ENCODE measurements around the gene SH3BP5.
A peak's percentile ranks its signal among the peaks of the same experiment; 100 is the strongest.

SH3BP5 gene

DNA sequence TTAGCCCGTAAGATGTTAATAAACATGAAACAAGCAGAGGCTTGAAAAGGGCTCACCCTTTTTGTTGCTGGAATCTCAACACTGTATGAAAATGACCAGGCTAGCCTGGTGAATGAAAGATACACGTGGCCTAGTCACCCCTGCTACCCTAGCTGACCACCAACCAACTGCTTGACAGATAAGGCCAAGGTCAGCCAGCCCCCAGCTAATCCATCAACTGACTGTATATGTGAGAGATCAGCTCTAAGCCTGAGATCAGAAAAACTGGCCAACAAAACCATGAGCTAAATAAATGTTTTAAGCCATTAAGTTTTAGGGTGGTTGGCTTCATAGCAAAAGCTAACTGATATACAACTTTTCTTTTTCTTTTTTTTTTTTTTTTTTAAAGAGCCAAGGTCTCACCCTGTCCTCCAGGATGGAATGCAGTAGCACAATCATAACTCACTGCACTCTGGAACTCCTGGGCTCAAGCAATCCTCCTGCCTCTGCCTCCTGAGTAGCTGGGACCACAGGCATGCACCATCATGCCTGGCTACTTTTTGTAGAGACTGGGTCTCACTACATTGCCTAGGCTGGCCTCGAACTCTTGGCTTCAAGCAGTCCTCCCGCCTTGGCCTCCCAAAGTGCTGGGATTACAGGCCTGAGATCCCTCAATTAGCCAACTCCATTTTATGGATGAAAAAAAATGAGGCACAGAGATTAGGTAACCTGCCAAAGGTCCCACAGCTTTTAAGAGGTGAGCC is 34.6 kb downstream of the SH3BP5 start:
- no peak for DNase-seq

GRCh38 chr3:15295506-15295905 is 36.9 kb downstream of the SH3BP5 start:
- peak; percentile 92 to 95 for DNase-seq

DNA sequence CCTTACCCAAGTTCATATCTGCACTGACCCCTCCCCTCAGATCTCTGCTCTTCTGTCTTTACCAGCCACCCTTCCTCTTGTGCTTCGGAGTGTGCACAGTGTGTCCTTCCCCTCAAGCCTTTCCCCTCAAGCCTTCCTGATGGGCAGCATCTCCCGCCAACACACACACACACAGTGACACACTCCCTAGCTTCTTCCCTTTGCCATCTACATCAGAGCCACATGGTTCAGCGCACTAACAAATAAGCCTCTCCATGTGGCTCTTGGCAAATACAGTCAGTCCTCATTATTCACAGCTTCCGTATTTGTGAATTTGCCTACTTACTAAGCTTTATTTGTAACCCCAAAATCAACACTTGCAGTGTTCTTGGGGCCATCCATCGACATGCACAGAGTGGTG is 37.5 kb downstream of the SH3BP5 start:
- peak; percentile 84 to 97 for DNase-seq

GRCh38 chr3:15292765-15293522 is 39.4 kb downstream of the SH3BP5 start:
- DNase-seq, result no peak

- no peak for DNase-seq
Measured at GRCh38 chr3:15291589-15292541, 40.5 kb downstream of the SH3BP5 start.

DNA sequence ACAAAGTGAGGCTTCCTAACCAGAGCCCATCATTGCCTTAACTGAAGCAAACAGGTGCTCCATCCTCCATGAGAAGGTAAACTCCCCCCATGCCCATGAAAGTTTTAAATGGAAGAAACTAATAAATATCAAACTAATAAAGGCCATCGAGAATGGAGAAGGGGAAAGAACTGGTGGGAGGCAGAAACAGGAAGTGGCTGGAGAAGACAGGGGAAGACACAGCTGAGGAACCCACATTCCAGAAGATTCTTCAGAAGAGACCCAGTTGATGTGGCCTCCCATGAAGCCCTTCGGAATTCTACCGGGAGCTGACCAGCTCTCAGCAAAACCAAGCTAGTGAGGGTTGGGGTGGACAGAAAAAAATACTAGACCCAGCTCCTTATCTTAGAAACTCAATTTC is 41.6 kb downstream of the SH3BP5 start:
- peak in 1 of 2 donors; percentile 42 for DNase-seq

DNA sequence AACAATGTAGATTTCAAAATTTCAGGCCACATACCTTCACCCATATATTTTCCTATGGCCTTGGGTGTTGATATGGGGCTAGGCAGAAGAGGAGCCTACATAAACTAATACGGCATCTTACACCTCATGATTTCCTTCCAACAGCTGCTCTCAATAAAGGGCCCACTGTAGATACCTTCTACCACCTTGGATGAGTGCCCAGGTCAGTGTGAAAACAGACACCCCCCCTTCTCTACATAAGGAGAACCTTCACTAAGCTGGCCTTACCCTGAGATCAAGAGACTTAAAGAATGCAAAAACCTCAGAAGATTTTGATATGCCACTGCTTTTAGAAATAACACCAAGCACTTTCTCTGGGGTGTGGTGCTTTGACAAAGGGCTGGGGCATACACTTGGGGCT is 42.7 kb downstream of the SH3BP5 start:
- no peak for DNase-seq

DNA sequence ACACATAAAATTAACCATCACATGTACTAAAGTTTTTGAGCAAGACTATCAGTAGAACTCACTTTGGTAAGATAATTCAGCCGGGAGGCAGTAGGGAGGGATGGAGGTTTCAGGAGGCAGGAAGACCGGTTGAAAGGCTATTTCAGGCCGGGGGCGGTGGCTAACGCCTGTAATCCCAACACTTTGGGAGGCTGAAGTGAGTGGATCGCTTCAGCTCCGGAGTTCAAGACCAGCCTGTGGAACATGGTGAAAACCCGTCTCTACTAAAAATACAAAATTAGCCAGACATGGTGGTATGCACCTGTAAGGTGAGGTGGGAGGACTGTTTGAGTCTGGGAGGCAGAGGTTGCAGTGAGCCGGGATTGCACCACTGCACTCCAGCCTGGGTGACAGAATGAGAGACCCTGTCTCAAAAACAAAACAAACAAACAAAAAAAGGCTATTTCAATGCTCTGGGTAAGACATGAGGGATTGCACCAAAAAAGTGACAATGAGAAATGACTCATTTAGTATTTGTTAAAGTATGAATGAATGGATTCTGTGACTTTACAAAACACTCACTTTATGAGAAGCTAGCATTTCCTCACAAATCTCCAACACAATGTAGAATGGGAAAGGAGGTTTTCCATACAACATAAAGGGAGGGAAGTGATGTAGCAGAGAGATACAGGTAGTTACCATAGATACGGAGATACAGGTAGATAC is 43.9 kb downstream of the SH3BP5 start:
- peak; percentile 49 to 62 for DNase-seq

DNA sequence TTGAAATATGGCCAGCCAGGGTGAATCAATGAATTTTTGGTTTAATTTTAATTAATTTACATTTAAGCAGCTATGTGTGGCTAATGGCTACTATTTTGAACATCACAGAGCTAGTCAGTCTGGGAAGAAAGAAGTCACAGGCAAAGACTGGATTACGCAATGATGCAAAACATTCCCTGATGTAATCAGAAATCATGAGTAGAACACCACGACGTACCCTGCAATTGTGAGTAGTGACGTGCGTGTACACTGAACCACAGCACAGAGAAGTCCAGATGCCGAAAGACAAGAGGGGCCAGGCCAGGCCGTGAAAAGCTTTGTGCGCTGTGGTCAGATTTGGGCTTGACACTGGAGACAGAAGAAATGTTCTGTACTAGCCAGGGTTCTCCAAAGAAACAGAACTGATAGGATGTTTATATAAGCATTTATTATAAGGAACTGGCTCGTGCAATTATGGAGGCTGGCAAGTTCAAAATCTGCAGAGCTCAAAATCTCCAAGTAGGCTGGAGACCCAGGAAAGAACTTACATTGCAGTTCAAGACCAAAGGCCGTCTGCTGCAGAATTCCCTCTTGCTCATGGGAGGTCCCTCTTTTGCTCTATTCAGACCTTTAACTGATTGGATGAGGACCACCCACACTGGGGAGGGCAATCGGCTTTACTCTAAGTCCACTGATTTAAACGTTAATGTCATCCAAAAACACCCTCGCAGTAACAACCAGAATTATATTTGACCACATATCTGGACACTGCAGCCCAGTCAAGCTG is 44.6 kb downstream of the SH3BP5 start:
- peak; percentile 96 to 97 for DNase-seq

GRCh38 chr3:15286022-15286421 is 46.4 kb downstream of the SH3BP5 start:
- no peak for DNase-seq

GRCh38 chr3:15284121-15284889 is 48.1 kb downstream of the SH3BP5 start:
- no peak for DNase-seq

DNA sequence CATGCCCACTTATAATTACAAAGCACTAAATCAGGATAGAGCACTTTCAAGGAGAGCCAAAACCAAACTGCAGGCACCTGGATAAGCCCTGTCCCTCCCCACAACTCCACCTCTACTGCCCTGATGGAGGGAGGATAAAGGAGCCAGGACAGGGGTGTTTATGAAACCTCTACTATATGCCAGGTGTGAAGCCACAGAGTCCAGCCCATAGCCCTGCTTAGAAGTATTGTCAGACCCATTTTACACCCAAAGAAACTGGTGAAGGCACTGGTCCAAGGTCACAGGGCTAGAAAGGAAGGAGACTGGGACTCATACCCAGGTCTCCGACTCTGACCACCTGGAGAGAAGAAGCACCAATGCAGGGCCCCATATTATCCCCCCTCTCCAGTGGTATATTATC is 48.7 kb downstream of the SH3BP5 start:
- no peak for DNase-seq

DNA sequence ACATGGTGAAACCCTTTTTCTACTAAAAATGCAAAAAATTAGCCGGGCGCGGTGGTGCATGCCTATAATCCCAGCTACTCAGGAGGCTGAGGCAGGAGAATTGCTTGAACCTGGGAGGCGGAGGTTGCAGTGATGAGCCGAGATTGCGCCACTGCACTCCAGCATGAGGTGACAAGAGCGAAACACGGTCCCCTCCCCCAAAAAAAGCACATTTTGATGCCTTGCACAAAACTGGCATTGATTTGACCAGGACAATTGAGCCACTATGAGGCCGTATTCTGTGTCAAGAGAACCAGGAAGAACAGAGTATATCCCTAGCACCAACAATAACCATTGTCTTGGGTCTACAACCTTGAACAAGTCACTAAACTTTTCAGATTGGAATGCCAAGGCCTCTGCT is 50.6 kb downstream of the SH3BP5 start:
- no peak for DNase-seq

DNA sequence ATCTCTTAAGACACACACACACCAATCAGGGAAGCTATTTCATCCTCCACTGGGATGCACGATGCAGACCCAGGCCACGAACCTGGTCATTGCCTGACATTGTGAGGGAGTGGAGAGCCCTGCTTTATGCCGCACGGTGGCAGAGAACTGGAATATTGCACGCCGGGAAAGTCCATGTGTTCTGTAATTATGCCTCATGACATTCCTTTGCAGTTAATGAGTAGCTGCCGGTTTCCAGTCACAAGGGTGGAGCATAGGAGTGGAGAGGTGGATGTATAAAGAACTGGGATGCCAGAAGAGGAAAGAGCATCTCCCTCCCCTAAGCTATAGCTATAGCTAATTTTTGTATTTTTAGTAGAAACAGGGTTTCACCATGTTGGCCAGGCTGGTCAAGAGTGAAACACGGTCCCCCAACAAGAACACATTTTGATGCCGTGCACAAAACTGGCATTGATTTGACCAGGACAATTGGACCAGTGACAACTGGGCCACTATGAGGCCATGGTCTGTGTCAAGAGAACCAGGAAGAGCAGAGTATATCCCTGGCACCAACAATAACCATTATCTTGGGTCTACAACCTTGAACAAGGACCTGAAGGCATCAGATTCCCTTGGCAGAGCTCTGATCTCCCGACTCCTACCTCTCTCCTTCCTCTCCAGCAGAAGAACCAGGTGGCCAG is 51.4 kb downstream of the SH3BP5 start:
- no peak for DNase-seq

DNA sequence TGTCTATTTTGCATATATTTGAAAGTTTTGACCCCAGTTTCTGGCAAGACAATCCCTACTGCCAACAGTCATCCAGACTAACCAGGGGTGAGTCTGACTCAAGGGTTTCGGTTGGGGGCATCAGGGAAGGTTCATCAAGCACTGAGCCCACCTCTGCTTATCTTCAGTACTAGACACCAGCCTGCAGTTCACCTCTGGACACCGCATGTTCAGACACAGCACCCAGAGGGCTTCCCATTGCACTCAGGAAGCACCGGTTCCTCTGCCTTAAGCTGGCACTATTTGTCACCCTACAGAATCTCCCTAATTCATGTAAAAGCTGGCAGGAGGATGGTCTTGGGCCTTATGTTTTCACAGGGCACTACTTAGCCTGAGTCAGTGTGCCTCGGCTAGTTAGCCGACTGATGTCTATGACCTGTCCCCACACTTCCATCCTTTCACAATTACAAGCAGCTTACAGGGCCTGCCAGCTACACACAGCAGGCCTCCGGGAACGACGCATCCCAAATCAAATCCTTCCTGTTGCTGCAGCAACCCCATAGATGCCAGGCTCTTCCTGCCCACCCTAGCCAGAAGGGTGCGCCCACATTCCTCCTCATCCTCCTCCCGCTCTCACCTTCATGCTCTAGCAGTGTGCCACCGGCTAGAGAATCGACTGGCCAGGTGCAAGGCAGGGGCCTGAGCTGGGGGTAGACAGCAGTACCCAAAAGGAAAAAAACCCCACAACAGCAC is 52.5 kb downstream of the SH3BP5 start:
- no peak for DNase-seq

- DNase-seq, result no peak
Measured at GRCh38 chr3:15279205-15279604, 53.2 kb downstream of the SH3BP5 start.

- DNase-seq, result no peak
Measured at GRCh38 chr3:15277861-15278500, 54.4 kb downstream of the SH3BP5 start.

DNA sequence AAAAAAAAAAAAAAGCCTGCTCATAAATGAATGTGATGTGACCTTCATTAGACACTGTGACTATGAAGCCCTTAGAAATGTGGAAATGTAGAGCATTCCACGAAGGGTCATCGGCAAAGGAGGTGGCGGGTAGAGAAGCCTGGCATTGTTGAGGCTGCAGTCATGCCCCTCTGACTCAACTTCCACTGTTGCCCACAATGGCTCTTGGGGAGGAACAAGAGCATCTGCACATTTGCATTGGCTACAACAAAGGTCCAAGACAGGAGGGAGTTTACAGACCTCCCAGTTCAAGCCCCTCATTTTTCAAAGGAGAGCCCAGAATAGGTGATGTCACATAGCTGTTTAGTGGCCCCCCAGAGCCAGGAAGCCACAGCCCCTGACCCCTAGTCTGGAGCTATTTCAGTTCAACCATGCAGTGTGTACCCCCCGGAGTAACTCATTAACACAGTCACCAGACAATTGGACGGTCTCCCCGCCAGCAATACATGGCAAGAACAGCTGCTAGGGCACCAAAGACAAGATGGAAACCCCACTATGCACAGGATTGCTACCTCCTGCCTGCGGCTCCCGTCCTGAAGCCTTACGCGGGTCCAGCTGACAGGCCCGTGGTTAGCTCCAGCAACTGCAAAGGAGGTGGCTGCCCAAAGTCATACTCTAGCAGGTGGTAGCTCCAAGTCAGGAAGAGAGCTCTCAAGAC is 56.2 kb downstream of the SH3BP5 start:
- DNase-seq, result peak; percentile 70 to 94

All from inflammatory macrophage treated with lipopolysaccharide for 1 hour (primary cell).